Stimulated activated naive B cell treated with anti-CD40 and anti-IgM and Interleukin-4, amounts not matched to agents 10 μg/mL and 1 μg/mL and 100 μg/mL, for 72 hours (primary cell): ENCODE data around the gene CYP4F22.
A peak's percentile ranks its signal among the peaks of the same experiment; 100 is the strongest.

Experiments
- ATAC-seq, 2 donors: fragments of 150-1000 bp; cut with Tn5 transposase; replicated peaks; 2 replicates each; pipeline ENCODE4 v1.10.0; 2021; ENCODE audit warnings: moderate library complexity in 1 of 2
- DNase-seq: peaks from one replicate; pipeline ENCODE4 v3.0.0; 2021
- H3K27ac Mint-ChIP-seq: one replicate; pipeline ENCODE4 v1.8.0; 2022; ENCODE audit warnings: mild to moderate bottlenecking, mixed read lengths
- H3K27me3 Mint-ChIP-seq, 2 donors: one replicate each; pipeline ENCODE4 v1.8.0; 2022; ENCODE audit warnings: mixed read lengths in 2 of 2
- H3K36me3 Mint-ChIP-seq, 2 donors: one replicate each; pipeline ENCODE4 v1.8.0; 2022; ENCODE audit warnings: mixed read lengths in 2 of 2, mild to moderate bottlenecking in 1 of 2
- H3K4me1 Mint-ChIP-seq, 2 donors: one replicate each; pipeline ENCODE4 v1.8.0; 2022; ENCODE audit warnings: mixed read lengths in 2 of 2, mild to moderate bottlenecking in 1 of 2
- H3K4me3 Mint-ChIP-seq, 2 donors: one replicate each; pipeline ENCODE4 v1.8.0; 2022; ENCODE audit warnings: mild to moderate bottlenecking in 2 of 2, mixed read lengths in 2 of 2, moderate library complexity in 1 of 2
- H3K9me3 Mint-ChIP-seq, 2 donors: one replicate each; pipeline ENCODE4 v1.8.0; 2022; ENCODE audit warnings: mixed read lengths in 2 of 2, mild to moderate bottlenecking in 1 of 2

Gene CYP4F22

GRCh38 chr19:15557223-15557622 lies 48.9 kb downstream of the CYP4F22 start:
- DNase-seq (no peak), ATAC-seq (no peak)
- no peak overlapping the region for H3K27ac Mint-ChIP-seq
- H3K4me1 Mint-ChIP-seq: peaks cover 12 to 16% of the 10 kb centered on the region in 2 donors
- no peak overlapping the region for H3K4me3 Mint-ChIP-seq
- no peaks in the 10 kb centered on the region for H3K9me3 Mint-ChIP-seq
- H3K36me3 Mint-ChIP-seq: no peaks in the 10 kb centered on the region
- H3K27me3 Mint-ChIP-seq: peaks cover 23 to 39% of the 10 kb centered on the region in 2 donors

- H3K4me1 Mint-ChIP-seq: no peaks in the 10 kb centered on the region
- peaks cover 40 to 72% of the 10 kb centered on the region in 2 donors for H3K27me3 Mint-ChIP-seq
- no peaks in the 10 kb centered on the region for H3K36me3 Mint-ChIP-seq
- ATAC-seq (no peak), DNase-seq (no peak)
- H3K4me3 Mint-ChIP-seq: no peak overlapping the region
- H3K9me3 Mint-ChIP-seq: no peaks in the 10 kb centered on the region
- no peak overlapping the region for H3K27ac Mint-ChIP-seq
Observed at GRCh38 chr19:15562145-15562544, 53.8 kb downstream of the CYP4F22 start.

- Mint-ChIP-seq H3K4me3 (no peak overlapping the region), H3K4me1 (no peaks in the 10 kb centered on the region), H3K9me3 (no peaks in the 10 kb centered on the region), H3K27ac (no peak overlapping the region), H3K27me3 (peaks cover 40 to 71% of the 10 kb centered on the region in 2 donors), H3K36me3 (no peaks in the 10 kb centered on the region)
- DNase-seq (no peak), ATAC-seq (no peak)
Observed at GRCh38 chr19:15562861-15563260, 54.5 kb downstream of the CYP4F22 start.

- Mint-ChIP-seq H3K27me3 (peaks cover 40 to 71% of the 10 kb centered on the region in 2 donors), H3K27ac (no peak overlapping the region), H3K9me3 (no peaks in the 10 kb centered on the region), H3K4me3 (no peak overlapping the region), H3K36me3 (no peaks in the 10 kb centered on the region), H3K4me1 (no peaks in the 10 kb centered on the region)
- no peak for DNase-seq
- peak in 1 of 2 donors; percentile 25 for ATAC-seq
Observed at GRCh38 chr19:15563325-15563794, 55.0 kb downstream of the CYP4F22 start.

GRCh38 chr19:15563931-15564330 lies 55.6 kb downstream of the CYP4F22 start:
- Mint-ChIP-seq H3K4me3 (no peak overlapping the region), H3K4me1 (no peaks in the 10 kb centered on the region), H3K9me3 (no peaks in the 10 kb centered on the region), H3K36me3 (no peaks in the 10 kb centered on the region), H3K27ac (no peak overlapping the region), H3K27me3 (peaks cover 40 to 72% of the 10 kb centered on the region in 2 donors)
- ATAC-seq (no peak), DNase-seq (no peak)

- no peak overlapping the region for H3K27ac Mint-ChIP-seq
- ATAC-seq: no peak
- H3K4me3 Mint-ChIP-seq: no peak overlapping the region
- DNase-seq: no peak
- no peaks in the 10 kb centered on the region for H3K36me3 Mint-ChIP-seq
- H3K27me3 Mint-ChIP-seq: peaks cover 44 to 77% of the 10 kb centered on the region in 2 donors
- H3K9me3 Mint-ChIP-seq: no peaks in the 10 kb centered on the region
- H3K4me1 Mint-ChIP-seq: no peaks in the 10 kb centered on the region
Observed at GRCh38 chr19:15564534-15565168, 56.3 kb downstream of the CYP4F22 start.

DNA sequence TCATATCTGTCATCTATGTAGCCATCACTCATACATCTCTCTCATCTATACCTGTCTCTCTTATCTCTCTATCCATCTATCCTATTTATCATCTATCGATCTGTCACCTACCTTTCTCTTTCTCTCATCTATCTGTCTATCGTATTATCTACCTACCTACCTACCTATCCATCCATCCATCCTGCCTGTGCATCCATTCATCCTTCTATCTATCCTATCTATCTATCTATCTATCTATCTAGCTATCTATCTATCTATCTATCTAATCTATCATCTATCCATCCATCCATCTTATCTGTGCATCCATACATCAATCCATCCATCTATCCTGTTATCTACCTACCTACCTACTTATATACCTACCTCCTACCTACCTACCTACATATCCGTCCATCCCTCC lies 62.1 kb downstream of the CYP4F22 start:
- ATAC-seq (no peak), DNase-seq (no peak)
- H3K27ac Mint-ChIP-seq: no peak overlapping the region
- H3K27me3 Mint-ChIP-seq: peaks cover 37 to 44% of the 10 kb centered on the region in 2 donors
- no peaks in the 10 kb centered on the region for H3K36me3 Mint-ChIP-seq
- H3K9me3 Mint-ChIP-seq: no peaks in the 10 kb centered on the region
- H3K4me1 Mint-ChIP-seq: no peaks in the 10 kb centered on the region
- H3K4me3 Mint-ChIP-seq: no peak overlapping the region

- no peak for ATAC-seq
- Mint-ChIP-seq H3K4me1 (no peaks in the 10 kb centered on the region), H3K27me3 (peaks cover 21 to 34% of the 10 kb centered on the region in 2 donors), H3K36me3 (no peaks in the 10 kb centered on the region), H3K27ac (no peak overlapping the region), H3K4me3 (no peak overlapping the region), H3K9me3 (no peaks in the 10 kb centered on the region)
- no peak for DNase-seq
Observed at GRCh38 chr19:15575406-15575805, 67.1 kb downstream of the CYP4F22 start.

GRCh38 chr19:15576526-15577156 lies 68.3 kb downstream of the CYP4F22 start:
- Mint-ChIP-seq H3K4me1 (no peaks in the 10 kb centered on the region), H3K27me3 (peaks cover 17 to 34% of the 10 kb centered on the region in 2 donors), H3K4me3 (no peak overlapping the region), H3K36me3 (no peaks in the 10 kb centered on the region), H3K9me3 (no peaks in the 10 kb centered on the region), H3K27ac (no peak overlapping the region)
- DNase-seq (no peak), ATAC-seq (no peak)

DNA sequence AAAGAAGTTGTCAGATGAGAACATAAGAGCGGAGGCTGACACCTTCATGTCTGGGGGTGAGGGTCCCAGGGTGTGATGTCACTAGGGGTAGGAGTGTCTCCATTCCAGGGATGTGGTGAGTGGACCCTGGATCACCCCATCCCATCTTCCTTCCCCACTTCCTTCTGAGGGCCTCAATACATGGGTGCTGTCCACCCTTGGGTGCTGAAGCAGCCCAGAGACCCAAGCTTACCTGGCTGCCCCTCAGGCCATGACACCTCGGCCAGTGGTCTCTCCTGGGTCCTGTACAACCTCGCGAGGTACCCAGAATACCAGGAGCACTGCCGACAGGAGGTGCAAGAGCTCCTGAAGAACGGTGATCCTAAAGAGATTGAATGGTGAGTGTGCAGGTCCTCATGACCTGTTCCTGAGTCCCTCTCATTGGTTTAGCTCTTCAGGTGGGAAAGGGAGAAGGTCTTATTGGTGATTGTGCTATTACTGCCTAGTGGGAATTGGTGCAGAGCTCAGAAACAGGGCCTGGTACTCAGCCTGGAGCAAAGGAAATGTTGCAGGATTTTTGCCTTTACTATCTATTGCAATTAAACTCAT lies 69.0 kb downstream of the CYP4F22 start:
- no peak overlapping the region for H3K27ac Mint-ChIP-seq
- H3K36me3 Mint-ChIP-seq: no peaks in the 10 kb centered on the region
- H3K4me1 Mint-ChIP-seq: no peaks in the 10 kb centered on the region
- peaks cover 18 to 35% of the 10 kb centered on the region in 2 donors for H3K27me3 Mint-ChIP-seq
- no peaks in the 10 kb centered on the region for H3K9me3 Mint-ChIP-seq
- ATAC-seq (no peak), DNase-seq (no peak)
- H3K4me3 Mint-ChIP-seq: no peak overlapping the region

GRCh38 chr19:15583346-15583745 lies 75.0 kb downstream of the CYP4F22 start:
- H3K4me3 Mint-ChIP-seq: no peak overlapping the region
- no peaks in the 10 kb centered on the region for H3K36me3 Mint-ChIP-seq
- H3K27ac Mint-ChIP-seq: no peak overlapping the region
- H3K4me1 Mint-ChIP-seq: peaks cover 3 to 14% of the 10 kb centered on the region in 2 donors
- DNase-seq (no peak), ATAC-seq (no peak)
- H3K27me3 Mint-ChIP-seq: peaks cover 32 to 46% of the 10 kb centered on the region in 2 donors
- H3K9me3 Mint-ChIP-seq: no peaks in the 10 kb centered on the region

DNA sequence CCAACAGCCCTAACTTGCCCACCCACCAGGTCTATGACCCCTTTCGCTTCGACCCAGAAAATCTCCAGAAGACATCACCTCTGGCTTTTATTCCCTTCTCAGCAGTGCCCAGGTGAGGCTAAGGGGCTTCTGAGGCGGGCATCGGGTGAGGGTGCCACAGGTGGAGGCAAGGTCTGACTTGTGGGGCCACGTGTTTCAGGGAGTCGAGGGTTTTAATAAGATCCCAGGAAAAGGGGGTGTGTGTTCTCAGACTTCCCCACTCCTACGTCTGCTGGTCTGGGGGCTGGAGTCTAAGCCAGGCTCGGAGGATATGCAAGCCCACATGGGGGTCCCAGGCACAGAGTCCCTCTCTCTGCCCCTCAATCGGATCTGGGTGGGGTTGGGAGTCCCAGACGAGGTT lies 75.8 kb downstream of the CYP4F22 start:
- Mint-ChIP-seq H3K27me3 (peaks cover 32 to 46% of the 10 kb centered on the region in 2 donors), H3K4me3 (peak overlapping the region in 1 of 2 donors; percentile 11), H3K36me3 (no peaks in the 10 kb centered on the region), H3K4me1 (peaks cover 3 to 14% of the 10 kb centered on the region in 2 donors), H3K9me3 (no peaks in the 10 kb centered on the region), H3K27ac (no peak overlapping the region)
- ATAC-seq: no peak
- DNase-seq: no peak

DNA sequence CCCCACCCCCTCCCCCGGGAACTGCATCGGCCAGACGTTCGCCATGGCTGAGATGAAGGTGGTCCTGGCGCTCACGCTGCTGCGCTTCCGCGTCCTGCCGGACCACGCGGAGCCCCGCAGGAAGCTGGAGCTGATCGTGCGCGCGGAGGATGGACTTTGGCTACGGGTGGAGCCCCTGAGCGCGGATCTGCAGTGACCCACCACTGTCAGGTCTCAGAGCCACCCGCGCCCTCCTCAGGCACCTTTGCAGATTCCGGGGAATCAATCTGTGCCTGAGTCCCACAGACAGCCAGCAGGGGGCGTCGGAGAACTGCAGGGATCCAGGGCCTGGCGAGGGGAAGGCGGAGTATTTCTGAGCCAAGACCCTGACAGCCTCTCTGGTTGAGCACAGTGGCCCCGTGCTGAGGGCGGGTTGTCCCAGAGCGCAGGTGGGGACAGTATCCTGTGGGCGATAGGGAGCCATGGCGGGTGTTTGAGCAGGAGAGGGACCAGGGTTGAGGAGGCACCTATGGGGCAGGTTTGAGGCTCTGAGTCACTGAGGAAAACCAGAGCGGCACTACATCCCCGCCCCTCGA lies 76.3 kb downstream of the CYP4F22 start:
- Mint-ChIP-seq H3K27ac (no peak overlapping the region), H3K4me3 (peak overlapping the region; percentile 48 to 59), H3K27me3 (peaks cover 32 to 46% of the 10 kb centered on the region in 2 donors), H3K9me3 (no peaks in the 10 kb centered on the region), H3K4me1 (peaks cover 3 to 14% of the 10 kb centered on the region in 2 donors), H3K36me3 (no peaks in the 10 kb centered on the region)
- peak; percentile 96 to 97 for ATAC-seq
- DNase-seq: peak; percentile 62

GRCh38 chr19:15587663-15588062 lies 79.3 kb downstream of the CYP4F22 start:
- no peak for DNase-seq
- H3K27ac Mint-ChIP-seq: no peak overlapping the region
- H3K27me3 Mint-ChIP-seq: peaks cover 39 to 50% of the 10 kb centered on the region in 2 donors
- no peaks in the 10 kb centered on the region for H3K36me3 Mint-ChIP-seq
- peaks cover 0 to 7% of the 10 kb centered on the region in 2 donors for H3K9me3 Mint-ChIP-seq
- peak; percentile 44 to 59 for ATAC-seq
- no peak overlapping the region for H3K4me3 Mint-ChIP-seq
- H3K4me1 Mint-ChIP-seq: peaks cover 3 to 14% of the 10 kb centered on the region in 2 donors
